Globus pallidus (tissue), 1 donor: ENCODE data around the gene CD163L1.
"Not testable (repeated sequence)": the region's sequence is repeated elsewhere in the genome, so short reads cannot be mapped to it uniquely, and the experiment has no call there.

ENCODE experiments used
- DNase-seq: peaks from one replicate; pipeline ENCODE4 v3.0.0-alpha.2; 2015; ENCODE audit warnings: low spot score

CD163L1 gene

DNA sequence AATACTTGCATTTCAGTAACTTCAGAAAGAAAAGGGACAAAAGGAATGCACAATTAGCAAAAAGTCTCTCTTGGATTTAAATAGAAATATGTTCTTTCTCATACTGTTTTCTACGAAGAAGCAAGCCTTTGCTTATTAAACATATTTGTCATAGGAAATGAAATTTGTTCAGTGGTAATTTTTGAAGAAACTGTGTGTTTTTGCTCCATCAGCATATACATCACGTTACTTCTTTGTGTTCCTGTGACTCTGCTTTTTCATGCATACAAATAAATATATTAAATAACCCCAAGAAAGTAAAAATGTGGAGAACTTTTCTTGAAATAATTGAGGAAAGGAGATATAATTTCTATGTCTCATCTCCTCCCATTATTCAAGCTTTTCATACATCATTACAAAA is 39.7 kb downstream of the CD163L1 start:
- DNase-seq: no peak

DNA sequence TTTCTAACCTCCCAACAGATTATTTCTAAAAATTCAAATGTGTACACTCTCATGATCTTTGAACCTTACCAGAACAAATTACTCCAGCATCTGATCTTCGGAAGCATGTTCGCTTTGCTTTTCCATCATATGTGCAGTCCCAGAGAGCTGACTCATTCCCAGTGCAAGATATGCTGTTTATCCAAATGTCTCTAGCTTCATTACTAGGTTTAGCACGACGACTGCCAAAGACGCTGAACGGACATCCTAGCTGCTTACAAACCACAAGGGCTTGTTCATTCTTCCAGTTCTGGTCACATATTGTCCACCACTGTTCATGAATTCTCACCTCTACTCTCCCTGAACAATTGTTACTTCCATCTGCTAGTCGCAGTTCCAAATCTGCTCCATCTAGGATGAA is 40.5 kb downstream of the CD163L1 start:
- no peak for DNase-seq

GRCh38 chr12:7399089-7399488 is 44.9 kb downstream of the CD163L1 start:
- DNase-seq: no peak

DNA sequence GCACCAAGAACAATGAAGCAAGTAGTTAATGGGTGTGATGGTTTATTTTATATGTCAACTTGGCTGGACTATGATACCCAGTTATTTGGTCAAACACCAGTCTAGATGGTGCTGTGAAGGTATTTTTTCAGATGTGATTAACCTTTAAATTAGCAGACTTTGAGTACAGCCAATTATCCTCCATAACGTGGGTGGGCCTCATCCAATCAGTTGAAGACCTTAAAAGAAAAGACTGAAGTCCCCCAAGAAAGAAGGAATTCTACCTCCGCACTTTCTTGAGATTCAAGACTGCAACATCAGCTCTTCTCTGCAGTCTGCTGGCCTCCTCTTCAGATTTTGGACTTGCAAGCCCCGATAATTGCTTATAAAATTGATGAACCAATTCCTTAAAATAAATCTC is 47.5 kb downstream of the CD163L1 start:
- no peak for DNase-seq

DNA sequence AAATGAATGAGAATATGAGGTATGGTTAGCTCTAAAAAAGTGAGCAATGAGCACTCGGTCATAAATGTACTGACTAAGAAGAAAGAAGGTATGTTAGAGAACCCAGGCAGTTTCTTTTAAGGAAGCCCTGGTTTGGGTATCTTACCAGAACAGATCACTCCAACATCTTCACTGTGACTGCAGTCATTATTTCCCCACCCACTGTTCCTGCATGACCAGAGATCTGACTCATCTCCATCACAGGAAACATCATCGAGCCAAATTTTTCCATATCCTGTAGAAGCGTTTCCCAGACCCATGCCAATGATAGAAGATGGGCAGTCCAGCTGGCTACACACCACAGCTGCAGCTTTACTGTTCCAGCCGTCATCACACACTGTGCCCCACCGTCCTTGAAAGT is 48.0 kb downstream of the CD163L1 start:
- no peak for DNase-seq

DNA sequence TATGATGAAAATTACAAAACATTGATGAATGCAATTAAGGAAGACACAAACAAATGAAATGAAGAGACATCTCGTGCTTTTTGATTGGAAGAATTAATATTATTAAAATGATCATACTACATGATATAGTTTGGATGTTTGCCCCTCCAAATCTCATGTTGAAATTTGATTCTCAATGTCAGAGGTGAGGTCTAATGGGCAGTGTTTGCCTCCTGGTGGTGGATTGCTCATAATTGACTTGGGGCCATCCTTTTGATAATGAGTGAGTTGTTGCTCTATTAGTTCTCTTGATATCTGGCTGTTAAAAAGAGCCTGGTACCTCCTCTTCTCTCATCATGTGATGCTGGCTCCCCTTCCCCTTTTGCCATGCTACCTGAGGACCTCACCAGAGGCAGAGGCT is 56.7 kb downstream of the CD163L1 start:
- DNase-seq: no peak

GRCh38 chr12:7383157-7383556 is 60.8 kb downstream of the CD163L1 start:
- DNase-seq: no peak

DNA sequence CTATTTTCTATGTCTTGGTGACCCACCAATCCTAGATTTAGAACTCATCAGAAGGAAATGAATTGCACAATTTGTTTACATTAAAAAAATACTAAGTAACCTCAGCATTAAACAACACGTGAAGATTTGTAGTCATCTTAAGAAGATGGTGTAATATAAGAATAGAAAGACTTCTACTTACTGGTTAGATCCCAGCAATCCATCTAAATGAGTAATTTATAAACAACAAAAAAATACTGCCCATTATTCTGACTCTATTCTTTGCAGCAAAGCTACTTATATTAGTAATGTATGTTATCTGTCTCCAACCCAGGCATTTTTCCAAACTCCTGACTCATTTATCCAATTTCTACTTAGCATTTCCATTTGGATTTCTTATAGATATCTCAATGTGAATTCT is 67.8 kb downstream of the CD163L1 start:
- no peak for DNase-seq

- DNase-seq: no peak
These were observed 68.8 kb downstream of the CD163L1 start for GRCh38 chr12:7375145-7375543.

DNA sequence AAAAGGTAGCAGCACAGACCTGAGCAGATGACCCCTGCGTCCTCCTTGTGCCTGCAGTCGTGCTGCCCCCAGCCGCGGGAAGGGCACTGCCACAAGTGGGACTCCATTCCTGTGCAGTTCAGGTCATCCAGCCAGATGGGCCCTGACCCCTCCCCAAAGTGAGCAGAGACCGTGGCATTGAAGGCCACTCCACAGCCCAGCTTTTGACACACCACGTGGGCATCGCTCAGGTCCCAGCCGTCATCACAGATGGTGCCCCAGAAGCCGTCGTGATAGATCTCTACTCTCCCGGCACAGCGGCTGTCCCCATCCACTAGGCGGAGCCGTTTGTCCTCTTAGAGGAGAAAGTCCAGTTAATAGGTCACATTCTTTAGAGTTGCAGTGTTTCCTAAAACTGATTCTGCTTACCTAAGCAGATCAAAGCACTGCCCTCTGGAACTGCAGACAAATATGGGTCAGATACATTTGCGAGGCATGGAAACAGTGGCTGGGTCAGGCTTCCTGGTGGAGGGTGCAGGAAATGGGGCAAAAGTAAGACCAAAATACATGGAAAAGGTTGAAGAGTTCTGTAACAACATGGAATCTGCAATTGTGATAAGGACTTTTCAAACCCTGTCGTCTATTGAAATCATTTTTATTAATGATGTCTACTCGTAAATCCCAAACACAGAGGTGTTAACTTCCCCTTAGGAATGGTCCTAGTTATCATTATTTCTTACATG is 69.4 kb downstream of the CD163L1 start:
- DNase-seq: no peak

- no peak for DNase-seq
These were observed 70.7 kb downstream of the CD163L1 start for GRCh38 chr12:7373226-7373625.

- DNase-seq: no peak
These were observed 74.7 kb downstream of the CD163L1 start for GRCh38 chr12:7369274-7369729.

- no peak for DNase-seq
These were observed 81.2 kb downstream of the CD163L1 start for GRCh38 chr12:7362734-7363133.

DNA sequence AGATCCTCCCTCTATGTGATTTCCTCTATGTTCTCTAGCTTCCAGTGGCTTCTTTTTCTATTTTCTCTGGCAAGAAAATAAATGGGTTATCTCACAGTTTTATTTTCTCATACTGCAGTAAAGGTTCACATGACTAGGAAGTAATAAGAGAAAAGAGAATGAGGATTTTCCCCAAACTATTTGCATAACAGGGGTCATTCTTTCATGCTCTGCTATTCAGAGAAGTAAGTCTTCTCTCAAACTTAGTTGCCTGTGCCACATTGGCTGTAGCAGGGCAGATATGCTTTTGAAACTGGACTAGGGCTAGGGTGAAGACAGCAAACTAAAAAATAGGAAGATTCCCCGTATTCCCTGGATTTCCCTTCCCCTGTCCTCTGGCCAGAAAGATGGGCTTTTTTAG is 82.7 kb downstream of the CD163L1 start:
- no peak for DNase-seq

GRCh38 chr12:7354529-7354928 is 89.4 kb downstream of the CD163L1 start:
- no peak for DNase-seq

GRCh38 chr12:7352661-7353060 is 91.3 kb downstream of the CD163L1 start:
- no peak for DNase-seq

GRCh38 chr12:7351177-7351576 is 92.8 kb downstream of the CD163L1 start:
- DNase-seq: no peak

DNA sequence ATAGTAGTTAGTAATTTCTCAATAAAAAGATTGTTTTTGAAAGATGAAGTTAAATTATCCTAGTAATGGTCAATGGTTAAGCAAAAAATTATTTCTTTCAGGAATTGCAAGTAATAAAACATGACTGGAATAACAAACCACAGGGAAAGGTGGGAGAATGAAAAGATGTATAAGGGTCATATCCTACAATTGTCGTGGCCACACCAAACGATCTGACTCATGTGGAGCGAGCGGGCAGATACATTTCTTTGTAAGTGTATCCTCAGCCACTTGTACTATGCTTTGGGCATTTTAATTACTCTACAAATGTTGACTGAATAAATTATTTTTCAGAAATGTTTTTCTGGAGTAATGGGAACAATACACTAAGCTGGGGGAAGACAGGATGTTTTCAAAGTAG is 94.5 kb downstream of the CD163L1 start:
- no peak for DNase-seq

- DNase-seq: no peak
These were observed 97.3 kb downstream of the CD163L1 start for GRCh38 chr12:7346551-7347225.

- no peak for DNase-seq
These were observed 98.9 kb downstream of the CD163L1 start for GRCh38 chr12:7344833-7345606.

DNA sequence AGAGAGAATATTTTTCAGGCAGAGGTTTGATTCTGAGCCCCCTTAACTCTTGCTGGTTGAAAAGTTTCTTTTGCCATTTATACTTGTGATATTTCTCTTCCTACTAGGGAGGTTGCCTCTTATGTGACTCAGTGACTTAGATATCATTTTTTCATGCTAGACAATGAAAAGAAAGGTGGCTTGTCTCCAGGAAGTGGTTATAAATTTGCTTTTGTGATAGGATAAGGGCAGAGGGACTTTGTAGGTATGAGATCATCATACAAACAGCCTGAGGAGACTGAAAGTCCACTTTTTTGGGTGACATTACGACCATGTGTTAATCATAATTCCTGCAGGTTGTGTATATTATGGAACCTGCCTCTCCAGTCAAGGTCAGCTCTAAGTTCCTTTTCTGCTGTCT is 104.3 kb downstream of the CD163L1 start:
- no peak for DNase-seq

GRCh38 chr12:7337790-7338189 is 106.2 kb downstream of the CD163L1 start:
- DNase-seq: not testable (repeated sequence)

- DNase-seq: no peak
These were observed 116.0 kb downstream of the CD163L1 start for GRCh38 chr12:7327918-7328317.
